ENCODE measurements around the gene MOV10L1.
"Not testable (repeated sequence)": the region's sequence is repeated elsewhere in the genome, so short reads cannot be mapped to it uniquely, and the experiment has no call there.

Gene MOV10L1

DNA sequence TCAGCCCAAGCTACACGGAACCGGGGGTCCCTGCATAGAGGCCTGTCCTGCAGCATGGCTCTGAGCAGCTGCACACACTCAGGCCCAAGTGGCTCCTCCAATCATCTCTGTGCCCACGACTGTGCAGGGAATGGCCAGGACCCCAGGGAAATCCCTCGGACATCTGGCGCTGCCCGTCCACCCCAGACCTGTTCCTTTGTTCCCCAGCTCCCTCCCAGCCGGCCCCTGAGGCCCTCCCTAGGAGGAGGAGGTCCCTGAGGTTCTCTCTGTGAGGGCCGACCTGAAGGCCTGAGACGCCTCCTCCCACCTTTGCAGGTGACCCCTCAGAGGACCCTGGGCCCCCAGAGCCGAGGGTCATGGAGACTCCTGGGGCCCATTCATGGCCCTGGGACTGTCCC is 5.7 kb upstream of the MOV10L1 start:
- TF ChIP-seq, protein P1, sequence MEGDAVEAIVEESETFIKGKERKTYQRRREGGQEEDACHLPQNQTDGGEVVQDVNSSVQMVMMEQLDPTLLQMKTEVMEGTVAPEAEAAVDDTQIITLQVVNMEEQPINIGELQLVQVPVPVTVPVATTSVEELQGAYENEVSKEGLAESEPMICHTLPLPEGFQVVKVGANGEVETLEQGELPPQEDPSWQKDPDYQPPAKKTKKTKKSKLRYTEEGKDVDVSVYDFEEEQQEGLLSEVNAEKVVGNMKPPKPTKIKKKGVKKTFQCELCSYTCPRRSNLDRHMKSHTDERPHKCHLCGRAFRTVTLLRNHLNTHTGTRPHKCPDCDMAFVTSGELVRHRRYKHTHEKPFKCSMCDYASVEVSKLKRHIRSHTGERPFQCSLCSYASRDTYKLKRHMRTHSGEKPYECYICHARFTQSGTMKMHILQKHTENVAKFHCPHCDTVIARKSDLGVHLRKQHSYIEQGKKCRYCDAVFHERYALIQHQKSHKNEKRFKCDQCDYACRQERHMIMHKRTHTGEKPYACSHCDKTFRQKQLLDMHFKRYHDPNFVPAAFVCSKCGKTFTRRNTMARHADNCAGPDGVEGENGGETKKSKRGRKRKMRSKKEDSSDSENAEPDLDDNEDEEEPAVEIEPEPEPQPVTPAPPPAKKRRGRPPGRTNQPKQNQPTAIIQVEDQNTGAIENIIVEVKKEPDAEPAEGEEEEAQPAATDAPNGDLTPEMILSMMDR (IDR thresholded peaks at IDR 0.05; ENCODE audit: low read depth, low read length) = no peak
- H3K27ac ChIP-seq = peak overlapping the region; percentile 39; the same call in 1 of the 2 replicates
- H3K27me3 ChIP-seq (ENCODE audit: insufficient read depth, low read depth, severe bottlenecking) = no peaks in the 10 kb centered on the region
- DNase-seq = no peak
- H3K9me3 ChIP-seq (ENCODE audit: severe bottlenecking) = no peaks in the 10 kb centered on the region
- no peak overlapping the region for H3K4me3 ChIP-seq (ENCODE audit: low read depth, low read length)
- no peaks in the 10 kb centered on the region for H3K36me3 ChIP-seq

DNA sequence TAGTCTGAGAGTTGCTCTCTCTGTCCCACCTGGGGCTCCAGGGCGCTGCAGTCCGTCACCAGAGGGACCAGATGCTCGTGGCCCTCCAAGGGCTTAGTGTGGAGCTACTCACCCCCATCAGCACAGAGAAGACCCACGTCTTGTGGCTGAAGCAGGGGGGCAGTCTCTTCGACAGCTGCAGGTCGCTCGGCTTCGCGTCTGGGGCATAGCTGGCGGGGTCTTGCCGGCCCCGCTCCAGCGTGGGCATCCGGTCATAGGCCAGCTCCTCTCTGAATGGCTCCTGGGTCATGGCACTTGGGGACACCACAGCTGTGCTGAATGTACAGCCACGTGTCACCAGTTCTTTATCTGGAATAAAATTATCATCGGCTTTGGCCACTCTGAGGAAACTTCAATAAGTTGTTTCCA is 5.2 kb upstream of the MOV10L1 start:
- TF ChIP-seq, protein P1 (IDR thresholded peaks at IDR 0.05; ENCODE audit: low read depth, low read length) = no peak
- no peak for DNase-seq
- Histone ChIP-seq H3K27me3 (ENCODE audit: insufficient read depth, low read depth, severe bottlenecking) (no peaks in the 10 kb centered on the region), H3K36me3 (no peaks in the 10 kb centered on the region), H3K9me3 (ENCODE audit: severe bottlenecking) (no peaks in the 10 kb centered on the region), H3K4me3 (ENCODE audit: low read depth, low read length) (no peak overlapping the region), H3K27ac (no peak overlapping the region)

DNA sequence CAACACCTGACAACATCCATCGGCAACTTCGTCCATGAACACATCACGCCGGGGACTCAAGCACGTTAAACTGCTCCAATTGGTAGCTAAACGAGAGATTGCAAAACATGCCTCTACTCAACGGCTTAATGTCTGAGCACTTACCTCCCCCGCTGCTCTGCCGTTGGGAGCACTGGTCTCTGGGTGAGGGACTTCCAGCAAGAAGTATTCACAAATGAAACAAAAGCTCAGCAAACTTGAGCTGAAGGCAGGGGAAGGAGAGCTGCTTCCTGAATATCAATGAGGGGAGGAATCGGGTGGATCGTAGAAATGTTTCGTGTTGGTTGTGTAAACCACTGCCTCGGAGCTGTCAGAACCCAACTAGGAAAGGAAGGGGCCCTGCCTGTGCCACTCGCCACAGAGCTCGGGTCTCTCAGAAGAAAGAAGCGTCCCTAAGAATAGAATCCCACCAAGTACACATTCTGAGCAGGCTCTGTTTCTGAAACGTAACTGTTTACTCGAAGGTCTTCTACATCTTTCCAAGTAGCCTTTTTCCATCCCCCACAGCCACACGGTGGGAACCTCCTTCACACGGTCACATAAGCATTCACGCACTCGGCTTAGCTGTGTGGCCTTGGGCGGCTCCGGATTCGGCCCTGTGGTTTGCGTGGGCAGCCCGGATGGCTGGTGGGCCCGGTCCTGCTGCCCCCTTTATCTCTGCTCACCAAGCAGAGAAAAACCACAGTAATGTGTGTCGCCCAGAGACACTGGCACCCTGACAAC is 4.4 kb upstream of the MOV10L1 start, which contains the start of gene MLC1:
Gene MLC1, minus strand, starts transcription at position 216 of the 762 bp plus-strand sequence. CDS start 524 bp downstream, outside the sequence.
- no peaks in the 10 kb centered on the region for H3K9me3 ChIP-seq (ENCODE audit: severe bottlenecking)
- peak within 1 kb of the TSS; percentile 39; the same call in 1 of the 2 replicates for H3K27ac ChIP-seq
- H3K27me3 ChIP-seq (ENCODE audit: insufficient read depth, low read depth, severe bottlenecking) = no peaks in the 10 kb centered on the region
- H3K36me3 ChIP-seq = no peaks in the 10 kb centered on the region
- TF ChIP-seq, protein P1 (IDR thresholded peaks at IDR 0.05; ENCODE audit: low read depth, low read length) = no peak
- DNase-seq = no peak
- H3K4me3 ChIP-seq (ENCODE audit: low read depth, low read length) = no peak within 1 kb of the TSS

DNA sequence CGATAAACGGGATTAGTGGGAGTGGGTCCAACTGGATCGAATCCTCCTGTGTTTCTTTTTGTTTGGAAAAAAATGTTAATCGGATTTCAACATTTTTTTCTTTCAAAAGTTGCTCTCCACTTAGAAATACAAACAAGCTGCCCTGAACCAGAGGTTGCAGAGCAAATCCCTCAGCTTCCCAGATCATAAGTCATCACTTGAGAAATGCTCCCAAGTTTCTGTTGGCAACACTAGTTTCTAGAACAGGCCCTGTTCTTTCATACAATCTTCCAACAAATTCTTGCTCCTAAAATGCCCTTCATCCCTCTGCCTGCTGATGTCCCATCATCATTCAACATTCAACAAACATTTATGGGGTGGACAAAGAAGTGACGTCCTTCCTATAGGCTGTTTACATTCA is 3.3 kb upstream of the MOV10L1 start:
- no peak for DNase-seq
- TF ChIP-seq, protein P1 (IDR thresholded peaks at IDR 0.05; ENCODE audit: low read depth, low read length) = no peak
- Histone ChIP-seq H3K9me3 (ENCODE audit: severe bottlenecking) (no peaks in the 10 kb centered on the region), H3K27me3 (ENCODE audit: insufficient read depth, low read depth, severe bottlenecking) (no peaks in the 10 kb centered on the region), H3K27ac (no peak overlapping the region), H3K4me3 (ENCODE audit: low read depth, low read length) (no peak overlapping the region), H3K36me3 (no peaks in the 10 kb centered on the region)

DNA sequence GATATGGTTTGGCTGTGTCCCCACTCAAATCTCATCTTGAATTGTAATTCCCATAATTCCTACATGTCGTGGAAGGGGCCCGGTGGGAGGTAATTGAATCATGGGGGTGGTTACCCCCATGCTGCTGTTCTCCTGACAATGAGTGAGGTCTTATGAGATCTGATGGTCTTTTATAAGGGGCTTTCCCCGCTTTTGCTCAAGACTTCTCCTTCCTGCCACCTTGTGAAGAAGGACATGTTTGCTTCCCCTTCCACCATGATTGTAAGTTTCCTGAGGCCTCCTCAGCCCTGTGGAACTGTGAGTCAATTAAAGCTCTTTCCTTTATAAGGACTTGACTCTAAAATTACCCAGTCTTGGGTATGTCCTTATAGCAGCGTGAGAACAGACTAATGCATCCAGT is 2.8 kb upstream of the MOV10L1 start:
- not testable (repeated sequence) for H3K27ac ChIP-seq; H3K27me3 ChIP-seq (ENCODE audit: insufficient read depth, low read depth, severe bottlenecking); DNase-seq; H3K4me3 ChIP-seq (ENCODE audit: low read depth, low read length); H3K9me3 ChIP-seq (ENCODE audit: severe bottlenecking); H3K36me3 ChIP-seq

DNA sequence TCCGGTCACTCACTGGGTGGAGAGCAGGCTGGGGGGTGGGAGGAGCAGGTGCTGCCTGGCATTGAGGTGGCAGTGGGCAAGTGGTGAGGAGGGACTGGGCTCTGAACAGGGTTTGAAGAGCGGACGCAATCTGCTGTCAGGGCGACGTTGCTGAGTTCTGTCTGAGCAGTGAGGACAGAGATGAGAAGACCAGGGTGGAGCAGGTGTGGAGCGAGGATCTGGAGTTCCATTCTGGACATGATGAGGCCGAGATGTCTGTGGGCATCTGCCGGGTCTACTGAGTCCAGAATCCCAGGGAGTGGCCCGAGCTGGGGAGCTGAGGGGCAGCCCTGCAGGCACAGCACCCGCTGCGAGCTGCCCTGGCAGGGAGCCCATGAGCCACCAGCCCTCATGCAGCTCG is 2.2 kb upstream of the MOV10L1 start:
- no peaks in the 10 kb centered on the region for H3K27me3 ChIP-seq (ENCODE audit: insufficient read depth, low read depth, severe bottlenecking)
- no peaks in the 10 kb centered on the region for H3K9me3 ChIP-seq (ENCODE audit: severe bottlenecking)
- H3K4me3 ChIP-seq (ENCODE audit: low read depth, low read length) = no peak overlapping the region
- TF ChIP-seq, protein P1 (IDR thresholded peaks at IDR 0.05; ENCODE audit: low read depth, low read length) = no peak
- no peak for DNase-seq
- no peaks in the 10 kb centered on the region for H3K36me3 ChIP-seq
- no peak overlapping the region for H3K27ac ChIP-seq
